HG02852 (cell line): ENCODE data around the gene E2F4.

ENCODE experiments used
- ATAC-seq: cut with Tn5 transposase; IDR thresholded peaks from one replicate; pipeline ENCODE4 v1.9.1; 2021; ENCODE audit warnings: mild to moderate bottlenecking, moderate library complexity; ENCODE audit not compliant: unreplicated experiment

Gene E2F4

GRCh38 chr16:67190041-67190440, 1.9 kb upstream of the E2F4 start, which contains the start of gene EXOC3L1:
Gene EXOC3L1, minus strand, starts transcription at chr16:67190136. Its CDS starts 460 bp downstream, at chr16:67189676.
- ATAC-seq = no peak

GRCh38 chr16:67190448-67191399, 1.2 kb upstream of the E2F4 start:
- no peak for ATAC-seq

DNA sequence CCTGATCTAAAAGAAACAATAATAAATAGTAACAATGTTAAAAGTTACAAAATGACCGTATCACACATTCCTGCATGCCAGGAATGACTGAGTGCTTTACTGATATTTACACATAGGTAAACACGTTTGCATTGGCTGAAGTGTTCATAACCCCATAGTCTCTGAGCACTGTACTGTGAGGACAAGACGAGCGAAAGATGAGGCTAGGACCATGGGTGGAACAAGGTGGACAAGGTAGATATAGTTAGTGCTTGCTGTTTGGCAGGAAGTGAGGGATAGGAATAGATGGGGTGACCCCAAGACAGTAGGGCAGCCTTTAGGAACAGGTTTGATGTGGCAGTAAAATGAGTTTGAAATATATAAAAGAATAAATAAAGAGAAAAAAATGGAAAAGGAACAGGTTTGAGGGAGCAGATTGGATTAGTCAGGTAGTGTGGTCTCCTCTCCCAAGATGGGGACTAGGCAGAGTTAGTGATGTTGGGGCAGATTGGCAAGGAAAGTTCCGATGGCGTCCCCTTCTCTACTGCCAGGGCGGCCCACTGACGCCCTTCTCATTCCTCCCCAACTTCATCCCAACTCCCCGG, 452 bp upstream of the E2F4 start:
- no peak for ATAC-seq

- ATAC-seq = no peak
Measured at GRCh38 chr16:67192781-67193361, 916 bp downstream of the E2F4 start.

- no peak for ATAC-seq
Measured at GRCh38 chr16:67193536-67193935, 1.6 kb downstream of the E2F4 start.

DNA sequence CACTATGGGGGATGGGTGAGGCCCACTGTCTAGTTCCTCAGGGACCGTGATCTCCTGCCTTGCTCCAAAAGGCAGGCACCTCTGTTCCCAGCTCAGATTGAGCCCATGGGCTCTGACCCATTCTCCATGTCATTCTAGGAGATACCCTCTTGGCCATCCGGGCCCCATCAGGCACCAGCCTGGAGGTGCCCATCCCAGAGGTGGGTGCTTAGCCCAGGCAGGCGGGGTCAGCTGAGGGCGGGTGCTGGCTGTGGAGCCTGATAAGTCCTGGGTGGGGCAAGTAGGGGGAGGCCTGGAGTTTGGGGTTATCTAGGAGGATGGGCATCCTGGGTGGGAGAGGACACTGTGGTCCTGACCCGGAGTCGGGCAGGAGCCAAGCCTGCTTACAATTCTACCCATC, 2.3 kb downstream of the E2F4 start:
- ATAC-seq = no peak

GRCh38 chr16:67195676-67196075, 3.7 kb downstream of the E2F4 start:
- no peak for ATAC-seq

- ATAC-seq = no peak
Measured at GRCh38 chr16:67196881-67197280, 4.9 kb downstream of the E2F4 start.

DNA sequence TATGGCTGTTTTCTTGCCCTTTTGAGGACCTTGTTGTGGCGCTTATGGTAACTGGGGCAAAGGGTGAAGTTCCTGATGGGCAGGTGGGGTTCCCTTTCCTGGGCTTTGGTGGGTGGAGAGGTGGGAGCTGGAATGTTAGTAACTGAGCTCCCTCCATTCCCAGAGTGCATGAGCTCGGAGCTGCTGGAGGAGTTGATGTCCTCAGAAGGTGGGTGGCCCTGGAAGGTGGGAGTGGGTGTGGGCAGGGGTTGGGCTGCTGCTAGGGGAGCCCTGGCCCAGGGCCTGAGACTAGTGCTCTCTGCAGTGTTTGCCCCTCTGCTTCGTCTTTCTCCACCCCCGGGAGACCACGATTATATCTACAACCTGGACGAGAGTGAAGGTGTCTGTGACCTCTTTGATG, 5.7 kb downstream of the E2F4 start:
- no peak for ATAC-seq

DNA sequence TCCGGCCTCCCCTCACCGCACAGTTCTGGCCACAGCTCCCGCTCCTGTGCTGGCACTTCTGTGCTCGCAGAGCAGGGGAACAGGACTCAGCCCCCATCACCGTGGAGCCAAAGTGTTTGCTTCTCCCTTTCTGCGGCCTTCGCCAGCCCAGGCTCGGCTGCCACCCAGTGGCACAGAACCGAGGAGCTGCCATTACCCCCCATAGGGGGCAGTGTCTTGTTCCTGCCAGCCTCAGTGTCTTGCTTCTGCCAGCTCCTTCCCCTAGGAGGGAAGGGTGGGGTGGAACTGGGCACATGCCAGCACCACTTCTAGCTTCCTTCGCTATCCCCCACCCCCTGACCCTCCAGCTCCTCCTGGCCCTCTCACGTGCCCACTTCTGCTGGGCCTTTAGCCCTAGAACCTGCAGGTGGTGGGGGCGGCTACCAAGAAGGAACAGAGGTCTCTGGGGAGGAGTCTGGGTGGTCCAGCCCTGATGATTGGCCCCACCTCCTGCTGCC, 6.3 kb downstream of the E2F4 start:
- no peak for ATAC-seq

DNA sequence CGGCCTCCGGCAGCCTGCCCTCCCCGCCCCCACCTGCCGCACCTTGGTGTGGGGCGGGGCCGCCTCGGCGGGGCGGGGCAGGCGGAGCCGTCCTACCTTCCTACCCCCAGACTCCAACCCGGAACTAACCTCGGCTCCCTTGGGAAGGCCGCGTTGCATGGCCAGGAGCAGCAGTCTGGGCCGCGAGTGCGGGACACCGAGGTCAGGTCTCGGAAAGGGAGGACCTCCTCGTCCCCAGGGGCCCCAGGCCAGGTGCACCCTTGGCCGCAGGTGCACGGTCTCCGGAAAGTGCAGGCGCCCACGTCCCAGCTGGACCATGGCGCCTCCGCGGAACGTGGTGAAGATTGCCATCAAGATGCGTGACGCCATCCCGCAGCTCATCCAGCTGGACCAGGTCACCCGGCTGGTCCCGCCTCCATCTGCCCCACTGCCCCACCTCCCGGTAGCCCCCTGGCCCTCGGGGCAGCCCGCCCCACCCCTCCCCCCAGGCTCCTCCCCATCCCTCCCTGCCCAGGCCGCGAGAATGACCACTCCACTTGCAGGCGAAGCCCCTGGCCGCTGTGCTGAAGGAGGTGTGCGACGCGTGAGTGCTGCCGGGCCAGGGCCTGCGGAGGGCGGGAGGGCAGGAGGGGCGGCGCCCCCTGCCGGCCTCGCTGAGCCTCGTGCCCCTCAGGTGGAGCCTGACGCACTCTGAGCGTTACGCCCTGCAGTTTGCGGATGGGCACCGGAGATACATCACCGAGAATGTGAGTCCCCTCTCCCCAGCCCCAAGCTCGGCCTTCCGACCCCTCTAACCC, 7.3 kb downstream of the E2F4 start, which contains the start of gene ELMO3:
Gene ELMO3 (plus strand): TSS at position 121 of the 797 bp plus-strand sequence. CDS start 196 bp downstream, at position 317.
- ATAC-seq = no peak

DNA sequence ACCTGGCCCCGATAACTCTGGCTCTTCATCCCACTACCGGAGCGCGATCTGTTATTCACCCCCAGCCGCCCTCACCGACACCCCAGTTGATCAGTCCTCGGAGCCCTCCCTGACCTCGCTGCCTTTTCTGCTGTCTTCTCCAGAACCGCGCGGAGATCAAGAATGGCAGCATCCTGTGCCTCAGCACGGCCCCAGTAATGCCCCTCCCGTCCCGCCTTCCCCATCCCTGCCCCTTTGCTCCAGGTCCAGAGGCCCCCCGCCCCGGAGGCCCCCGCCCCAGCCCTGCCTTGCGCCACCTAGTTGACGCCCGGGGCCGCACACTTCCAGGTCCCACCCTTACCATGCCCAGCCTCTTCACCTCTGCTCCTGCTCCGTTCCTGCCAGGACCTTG, 7.8 kb downstream of the E2F4 start:
- no peak for ATAC-seq

- no peak for ATAC-seq
Measured at GRCh38 chr16:67200491-67200890, 8.5 kb downstream of the E2F4 start.

DNA sequence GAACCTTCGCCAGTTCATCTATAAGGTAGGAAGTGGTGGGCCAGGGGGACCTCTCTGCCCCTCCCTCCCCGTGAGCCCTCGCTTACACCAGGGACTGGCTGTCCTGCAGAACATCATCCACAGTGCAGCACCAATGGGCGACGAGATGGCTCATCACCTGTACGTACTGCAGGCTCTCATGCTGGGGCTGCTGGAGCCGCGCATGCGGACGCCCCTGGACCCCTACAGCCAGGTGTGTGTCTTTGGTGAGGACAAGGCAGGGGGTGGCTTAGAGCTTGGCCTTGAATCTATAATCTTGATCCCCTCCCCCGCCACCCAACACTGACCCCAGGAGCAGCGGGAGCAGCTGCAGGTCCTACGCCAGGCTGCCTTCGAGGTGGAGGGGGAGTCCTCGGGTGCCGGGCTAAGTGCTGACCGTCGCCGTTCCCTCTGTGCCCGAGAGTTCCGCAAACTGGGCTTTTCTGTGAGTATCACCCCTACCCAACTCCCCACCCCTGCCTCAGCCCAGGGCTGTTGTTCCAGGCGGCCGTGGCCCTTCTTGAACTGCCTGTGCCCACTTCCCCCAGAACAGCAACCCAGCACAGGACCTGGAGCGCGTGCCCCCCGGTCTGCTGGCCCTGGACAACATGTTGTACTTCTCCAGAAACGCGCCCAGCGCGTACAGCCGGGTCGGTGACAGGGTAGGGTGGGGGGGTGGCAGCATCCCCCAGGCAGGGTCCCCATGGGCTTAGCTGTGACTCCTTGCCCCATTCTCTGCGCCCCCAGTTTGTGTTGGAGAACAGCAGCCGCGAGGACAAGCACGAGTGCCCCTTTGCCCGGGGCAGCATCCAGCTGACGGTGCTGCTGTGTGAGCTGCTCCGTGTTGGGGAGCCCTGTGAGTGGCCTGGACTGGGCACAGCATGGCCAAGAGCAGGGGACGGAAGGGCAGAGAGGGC, 9.7 kb downstream of the E2F4 start:
- no peak for ATAC-seq

DNA sequence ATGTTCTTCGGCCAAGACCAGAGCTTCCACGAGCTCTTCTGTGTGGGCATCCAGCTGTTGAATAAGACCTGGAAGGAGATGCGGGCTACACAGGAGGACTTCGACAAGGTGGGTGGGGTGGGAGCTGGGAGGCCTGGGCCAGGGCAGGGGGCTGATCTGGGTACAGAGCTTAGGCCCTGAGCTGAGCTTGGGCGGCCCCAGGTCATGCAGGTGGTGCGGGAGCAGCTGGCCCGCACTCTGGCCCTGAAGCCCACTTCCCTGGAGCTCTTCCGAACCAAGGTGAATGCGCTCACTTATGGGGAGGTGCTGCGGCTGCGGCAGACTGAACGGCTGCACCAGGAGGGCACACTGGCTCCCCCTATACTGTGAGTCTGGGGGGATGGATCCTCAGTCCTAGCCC, 10.5 kb downstream of the E2F4 start:
- ATAC-seq = no peak

DNA sequence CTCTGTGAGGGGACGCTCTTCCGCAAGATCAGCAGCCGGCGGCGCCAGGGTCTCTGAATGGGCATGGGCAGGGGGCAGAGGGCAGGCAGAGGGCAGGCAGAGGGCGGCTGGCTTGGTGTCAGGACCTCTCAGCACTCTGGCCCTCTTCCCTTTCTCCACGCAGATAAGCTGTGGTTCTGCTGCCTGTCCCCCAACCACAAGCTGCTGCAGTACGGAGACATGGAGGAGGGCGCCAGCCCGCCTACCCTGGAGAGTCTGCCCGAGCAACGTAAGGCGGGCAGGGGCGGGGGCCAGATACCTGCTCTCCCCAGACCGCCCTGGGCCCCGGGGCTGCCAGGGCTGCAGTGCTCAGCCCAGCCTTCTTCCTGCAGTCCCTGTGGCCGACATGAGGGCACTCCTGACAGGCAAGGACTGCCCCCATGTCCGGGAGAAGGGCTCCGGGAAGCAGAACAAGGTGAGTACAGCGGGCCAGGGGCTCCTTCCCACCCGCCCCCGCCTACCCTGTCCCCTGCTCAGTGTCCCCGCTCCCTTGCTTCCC, 11.1 kb downstream of the E2F4 start:
- ATAC-seq = no peak

GRCh38 chr16:67204076-67204475, 12.1 kb downstream of the E2F4 start:
- no peak for ATAC-seq

- no peak for ATAC-seq
Measured at GRCh38 chr16:67206129-67206837, 14.3 kb downstream of the E2F4 start.

- no peak for ATAC-seq
Measured at GRCh38 chr16:67206838-67207248, 14.9 kb downstream of the E2F4 start.
